ENCODE data around the gene CD36. TPM values are rescaled to one million over a fixed set of nuclear protein-coding genes. Genes with fewer than 3 reads are reported as not detected.

The CD36 gene
- total RNA-seq, result not detected

- Mint-ChIP-seq H3K9me3 (no peaks in the 10 kb centered on the region), H3K27ac (no peak within 1 kb of the TSS), H3K36me3 (ENCODE audit: low read depth) (no peaks in the 10 kb centered on the region), H3K27me3 (no peaks in the 10 kb centered on the region), H3K4me1 (no peaks in the 10 kb centered on the region), H3K4me3 (no peak within 1 kb of the TSS)
- no peak for DNase-seq
- ChIA-PET CTCF (no interaction called here), POLR2A (no interaction called here)
Measured at GRCh38 chr7:80637911-80638765, at the start of gene CD36. Gene CD36, plus strand, starts transcription at chr7:80638642. Its CDS starts 8,099 bp downstream, at chr7:80646741.

DNA sequence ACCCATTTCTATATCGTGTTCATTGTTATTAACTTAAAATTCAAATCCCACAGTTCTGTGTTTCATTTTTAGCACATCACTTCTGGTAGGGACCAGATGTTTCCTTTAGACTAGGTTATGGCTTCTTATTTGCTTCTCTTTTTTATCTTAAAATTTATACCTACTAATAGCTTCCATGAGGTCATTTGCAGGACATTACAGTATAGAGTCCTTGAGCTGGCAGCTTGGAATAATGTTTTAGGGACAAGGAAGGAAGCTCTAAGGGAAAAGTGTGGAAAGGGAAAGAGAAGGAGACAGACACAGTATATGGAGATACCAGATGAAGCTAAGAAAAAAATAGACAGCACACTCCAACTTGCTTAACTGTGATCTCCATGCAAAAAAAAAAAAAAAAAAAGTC is 48.8 kb upstream of the CD36 start:
- no peak for DNase-seq
- Mint-ChIP-seq H3K27ac (no peak overlapping the region), H3K9me3 (no peaks in the 10 kb centered on the region), H3K4me1 (no peaks in the 10 kb centered on the region), H3K27me3 (no peaks in the 10 kb centered on the region), H3K36me3 (ENCODE audit: low read depth) (no peaks in the 10 kb centered on the region), H3K4me3 (no peak overlapping the region)
- POLR2A ChIA-PET, result no interaction called here
- CTCF ChIA-PET, result no interaction called here

- Mint-ChIP-seq H3K9me3 (no peaks in the 10 kb centered on the region), H3K36me3 (ENCODE audit: low read depth) (no peaks in the 10 kb centered on the region), H3K27me3 (no peaks in the 10 kb centered on the region), H3K4me3 (no peak overlapping the region), H3K27ac (no peak overlapping the region), H3K4me1 (no peaks in the 10 kb centered on the region)
- CTCF ChIA-PET, result no interaction called here
- no peak for DNase-seq
- POLR2A ChIA-PET, result no interaction called here
Measured at GRCh38 chr7:80591654-80592053, 46.8 kb upstream of the CD36 start.

GRCh38 chr7:80593869-80594586 is 44.4 kb upstream of the CD36 start:
- Mint-ChIP-seq H3K27ac (no peak overlapping the region), H3K27me3 (no peaks in the 10 kb centered on the region), H3K4me1 (no peaks in the 10 kb centered on the region), H3K9me3 (no peaks in the 10 kb centered on the region), H3K4me3 (no peak overlapping the region), H3K36me3 (ENCODE audit: low read depth) (no peaks in the 10 kb centered on the region)
- DNase-seq, result no peak
- ChIA-PET CTCF (no interaction called here), POLR2A (no interaction called here)

DNA sequence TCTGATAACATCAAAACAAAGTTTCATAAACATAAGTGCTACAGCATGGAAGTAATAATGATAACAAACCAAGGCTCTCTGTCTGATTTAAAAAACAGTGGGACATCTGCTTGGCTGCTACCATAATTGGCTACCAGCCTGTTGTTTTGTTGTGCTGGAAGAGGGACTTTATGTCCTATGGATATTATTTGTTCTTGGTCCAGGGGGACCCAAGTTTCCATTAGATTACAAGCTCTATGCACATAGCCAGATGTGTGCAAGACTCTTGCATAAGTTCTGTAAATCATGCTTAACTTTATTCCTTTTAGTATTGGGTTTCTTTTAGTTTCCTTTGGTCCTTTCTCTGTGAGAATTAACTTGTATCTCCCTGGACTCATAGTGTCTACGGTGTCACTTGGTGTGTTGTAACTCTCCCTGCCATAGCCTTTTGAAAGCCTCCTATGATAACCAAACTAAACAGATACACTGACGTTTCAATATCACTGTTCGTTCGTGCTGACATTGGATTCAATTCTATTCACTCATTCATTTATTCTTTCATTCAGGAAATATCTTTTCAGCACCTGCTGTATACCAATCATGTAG is 41.4 kb upstream of the CD36 start:
- Mint-ChIP-seq H3K27ac (no peak overlapping the region), H3K4me1 (no peaks in the 10 kb centered on the region), H3K9me3 (no peaks in the 10 kb centered on the region), H3K4me3 (no peak overlapping the region), H3K27me3 (no peaks in the 10 kb centered on the region), H3K36me3 (ENCODE audit: low read depth) (no peaks in the 10 kb centered on the region)
- CTCF ChIA-PET, result no interaction called here
- no peak for DNase-seq
- POLR2A ChIA-PET, result no interaction called here

GRCh38 chr7:80597875-80598274 is 40.6 kb upstream of the CD36 start:
- no peaks in the 10 kb centered on the region for H3K27me3 Mint-ChIP-seq
- H3K27ac Mint-ChIP-seq, result no peak overlapping the region
- ChIA-PET POLR2A (no interaction called here), CTCF (no interaction called here)
- no peaks in the 10 kb centered on the region for H3K9me3 Mint-ChIP-seq
- H3K4me3 Mint-ChIP-seq, result no peak overlapping the region
- H3K4me1 Mint-ChIP-seq, result no peaks in the 10 kb centered on the region
- H3K36me3 Mint-ChIP-seq (ENCODE audit: low read depth), result no peaks in the 10 kb centered on the region
- no peak for DNase-seq

DNA sequence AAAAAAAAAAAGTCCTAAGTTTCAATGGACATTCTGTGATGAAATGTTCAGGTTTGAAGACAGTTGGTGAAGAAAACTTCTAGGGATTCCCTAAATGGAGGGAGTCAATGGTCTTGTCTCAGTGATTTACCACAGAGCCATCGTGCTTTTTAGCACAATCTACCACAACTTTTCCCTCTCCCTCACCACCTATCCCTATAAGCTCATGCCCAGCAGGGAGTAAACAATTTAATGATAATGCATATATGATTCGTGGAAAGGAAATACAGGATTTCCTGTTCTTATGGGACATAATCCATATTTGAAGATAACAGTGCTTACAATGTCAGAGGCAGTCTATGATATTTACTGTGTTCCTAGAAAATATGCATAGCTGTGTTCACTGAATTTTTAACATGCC is 38.4 kb upstream of the CD36 start:
- Mint-ChIP-seq H3K4me3 (no peak overlapping the region), H3K4me1 (no peaks in the 10 kb centered on the region), H3K36me3 (ENCODE audit: low read depth) (no peaks in the 10 kb centered on the region), H3K27ac (no peak overlapping the region), H3K27me3 (no peaks in the 10 kb centered on the region), H3K9me3 (no peaks in the 10 kb centered on the region)
- CTCF ChIA-PET, result no interaction called here
- POLR2A ChIA-PET, result no interaction called here
- no peak for DNase-seq

- Mint-ChIP-seq H3K36me3 (ENCODE audit: low read depth) (no peaks in the 10 kb centered on the region), H3K9me3 (no peaks in the 10 kb centered on the region), H3K27ac (no peak overlapping the region), H3K4me1 (no peaks in the 10 kb centered on the region), H3K4me3 (no peak overlapping the region), H3K27me3 (no peaks in the 10 kb centered on the region)
- POLR2A ChIA-PET, result no interaction called here
- DNase-seq, result no peak
- CTCF ChIA-PET, result no interaction called here
Measured at GRCh38 chr7:80601999-80602398, 36.4 kb upstream of the CD36 start.

DNA sequence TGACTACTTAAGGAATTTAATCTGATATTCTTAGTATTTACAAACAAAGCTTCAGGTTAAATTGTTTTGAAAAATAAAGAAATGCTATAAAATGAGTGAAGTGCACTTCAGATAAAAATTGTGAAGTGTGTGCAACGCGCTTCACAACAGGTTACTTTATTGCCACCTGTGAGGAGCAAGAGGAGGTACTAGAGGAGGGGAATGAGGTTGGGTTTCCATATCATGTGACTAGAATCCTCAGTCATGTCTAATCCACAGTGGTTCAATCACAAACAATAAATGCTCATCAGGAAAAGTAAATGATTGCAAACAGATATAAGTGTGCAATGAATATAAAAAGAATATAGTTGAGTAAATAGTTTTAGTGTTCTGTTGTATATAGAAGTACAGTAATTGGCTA is 34.5 kb upstream of the CD36 start:
- Mint-ChIP-seq H3K4me3 (no peak overlapping the region), H3K27me3 (no peaks in the 10 kb centered on the region), H3K27ac (no peak overlapping the region), H3K9me3 (no peaks in the 10 kb centered on the region), H3K4me1 (no peaks in the 10 kb centered on the region), H3K36me3 (ENCODE audit: low read depth) (no peaks in the 10 kb centered on the region)
- CTCF ChIA-PET, result no interaction called here
- POLR2A ChIA-PET, result no interaction called here
- no peak for DNase-seq

DNA sequence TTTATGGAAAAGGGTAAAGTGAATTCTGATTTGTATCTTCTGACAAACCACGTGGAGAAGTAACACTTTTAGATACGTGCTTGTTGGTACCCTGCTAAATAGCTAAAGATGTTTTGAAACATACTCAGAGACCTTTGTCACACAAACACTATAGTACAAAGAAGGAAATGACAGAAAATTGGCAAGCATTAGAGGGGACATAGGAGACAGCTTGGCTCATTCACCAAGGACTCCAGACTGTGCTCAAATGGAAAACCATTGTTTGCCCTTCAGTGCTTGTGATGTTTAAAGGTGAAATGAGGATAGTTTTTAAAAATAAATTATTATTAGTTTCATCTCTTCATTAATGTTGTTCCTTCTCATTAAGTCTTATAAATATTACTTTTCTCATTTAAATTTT is 34.0 kb upstream of the CD36 start:
- Mint-ChIP-seq H3K4me1 (no peaks in the 10 kb centered on the region), H3K27ac (no peak overlapping the region), H3K27me3 (no peaks in the 10 kb centered on the region), H3K9me3 (no peaks in the 10 kb centered on the region), H3K4me3 (no peak overlapping the region), H3K36me3 (ENCODE audit: low read depth) (no peaks in the 10 kb centered on the region)
- CTCF ChIA-PET, result no interaction called here
- POLR2A ChIA-PET, result no interaction called here
- no peak for DNase-seq

GRCh38 chr7:80607136-80607535 is 31.3 kb upstream of the CD36 start:
- Mint-ChIP-seq H3K27me3 (no peaks in the 10 kb centered on the region), H3K36me3 (ENCODE audit: low read depth) (no peaks in the 10 kb centered on the region), H3K4me3 (no peak overlapping the region), H3K9me3 (no peaks in the 10 kb centered on the region), H3K27ac (no peak overlapping the region), H3K4me1 (no peaks in the 10 kb centered on the region)
- POLR2A ChIA-PET, result no interaction called here
- no peak for DNase-seq
- CTCF ChIA-PET, result no interaction called here

- no peaks in the 10 kb centered on the region for H3K27me3 Mint-ChIP-seq
- H3K27ac Mint-ChIP-seq, result no peak overlapping the region
- H3K36me3 Mint-ChIP-seq (ENCODE audit: low read depth), result no peaks in the 10 kb centered on the region
- H3K9me3 Mint-ChIP-seq, result no peaks in the 10 kb centered on the region
- DNase-seq, result no peak
- H3K4me1 Mint-ChIP-seq, result no peaks in the 10 kb centered on the region
- ChIA-PET POLR2A (no interaction called here), CTCF (no interaction called here)
- H3K4me3 Mint-ChIP-seq, result no peak overlapping the region
Measured at GRCh38 chr7:80608336-80608735, 30.1 kb upstream of the CD36 start.

DNA sequence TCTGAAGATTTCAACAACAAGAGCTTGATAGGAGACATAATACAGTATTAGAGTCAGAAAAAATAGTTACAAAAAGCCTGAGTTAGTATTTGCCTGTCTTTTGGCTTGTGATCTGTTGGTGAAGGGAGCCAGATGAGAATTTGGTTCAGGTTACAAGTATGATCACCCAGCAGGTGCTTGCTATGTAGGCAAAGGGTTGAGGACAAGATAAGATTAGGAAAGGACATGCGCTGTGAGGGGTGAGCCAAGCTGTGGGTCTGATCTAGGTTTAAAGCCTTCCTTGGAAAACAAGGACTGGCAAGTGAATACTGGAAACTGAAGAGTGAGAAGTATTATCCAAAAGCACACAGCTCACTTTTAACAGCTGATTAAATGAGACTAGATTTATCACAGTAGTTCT is 28.7 kb upstream of the CD36 start:
- H3K4me1 Mint-ChIP-seq, result no peaks in the 10 kb centered on the region
- H3K27ac Mint-ChIP-seq, result no peak overlapping the region
- ChIA-PET POLR2A (no interaction called here), CTCF (interaction anchor here (0.5 kb wide), 1 partner anchor 547 kb away, joined by 3 read pairs; no protein-coding TSS in a partner anchor)
- no peaks in the 10 kb centered on the region for H3K9me3 Mint-ChIP-seq
- no peak for DNase-seq
- no peak overlapping the region for H3K4me3 Mint-ChIP-seq
- H3K36me3 Mint-ChIP-seq (ENCODE audit: low read depth), result no peaks in the 10 kb centered on the region
- no peaks in the 10 kb centered on the region for H3K27me3 Mint-ChIP-seq

- no peaks in the 10 kb centered on the region for H3K9me3 Mint-ChIP-seq
- no peaks in the 10 kb centered on the region for H3K27me3 Mint-ChIP-seq
- no peaks in the 10 kb centered on the region for H3K36me3 Mint-ChIP-seq (ENCODE audit: low read depth)
- H3K4me1 Mint-ChIP-seq, result no peaks in the 10 kb centered on the region
- H3K4me3 Mint-ChIP-seq, result no peak overlapping the region
- no peak overlapping the region for H3K27ac Mint-ChIP-seq
- DNase-seq, result no peak
- POLR2A ChIA-PET, result no interaction called here
- CTCF ChIA-PET, result no interaction called here
Measured at GRCh38 chr7:80611353-80611752, 27.1 kb upstream of the CD36 start.

Measured in activated CD4-positive, alpha-beta memory T cell treated with anti-CD3 and anti-CD28 coated beads, Interleukin-2, amount 10 ng/mL, durations not matched to agents 7 days and 5 days (primary cell).